GM21717 (cell line): ENCODE measurements around the gene PYGB.
"Not testable (repeated sequence)": the region's sequence is repeated elsewhere in the genome, so short reads cannot be mapped to it uniquely, and the experiment has no call there.

ENCODE experiments used
- ATAC-seq: cut with Tn5 transposase; IDR thresholded peaks from one replicate; pipeline ENCODE4 v1.9.1; 2021; ENCODE audit warnings: mild to moderate bottlenecking, moderate library complexity; ENCODE audit not compliant: unreplicated experiment

Gene PYGB

DNA sequence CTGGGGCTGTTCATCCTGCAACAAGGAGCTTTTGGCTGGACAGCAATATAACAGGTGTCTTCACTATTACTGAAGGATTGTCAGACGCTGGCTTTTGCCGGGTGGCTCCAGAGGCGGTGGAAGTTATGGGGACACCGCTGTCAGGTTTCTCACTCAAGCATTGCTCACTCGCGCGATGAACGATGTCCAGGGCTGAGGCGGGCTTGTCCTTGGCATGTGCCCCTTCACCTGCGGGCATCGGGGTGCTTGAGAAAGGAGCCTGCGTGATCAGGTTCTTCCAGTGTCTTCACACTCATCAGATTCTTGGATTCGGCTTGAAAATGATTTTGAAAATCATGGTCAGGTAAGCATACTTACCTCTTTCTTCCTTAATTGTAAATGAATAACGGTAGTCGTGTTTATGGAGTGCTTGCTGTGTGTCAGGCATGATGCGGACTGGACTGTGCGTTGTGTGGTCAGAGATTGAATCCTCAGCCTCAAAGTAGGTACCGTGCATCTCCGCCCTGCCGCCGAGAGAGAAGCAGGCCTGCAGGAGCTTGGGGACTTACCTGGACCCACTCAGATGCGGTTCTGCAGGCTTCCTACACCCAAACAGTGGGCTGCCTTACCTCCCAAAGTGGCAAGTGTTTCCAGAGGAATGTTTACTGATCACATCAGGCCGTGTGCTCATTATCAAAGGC is 18.3 kb upstream of the PYGB start:
- no peak for ATAC-seq

DNA sequence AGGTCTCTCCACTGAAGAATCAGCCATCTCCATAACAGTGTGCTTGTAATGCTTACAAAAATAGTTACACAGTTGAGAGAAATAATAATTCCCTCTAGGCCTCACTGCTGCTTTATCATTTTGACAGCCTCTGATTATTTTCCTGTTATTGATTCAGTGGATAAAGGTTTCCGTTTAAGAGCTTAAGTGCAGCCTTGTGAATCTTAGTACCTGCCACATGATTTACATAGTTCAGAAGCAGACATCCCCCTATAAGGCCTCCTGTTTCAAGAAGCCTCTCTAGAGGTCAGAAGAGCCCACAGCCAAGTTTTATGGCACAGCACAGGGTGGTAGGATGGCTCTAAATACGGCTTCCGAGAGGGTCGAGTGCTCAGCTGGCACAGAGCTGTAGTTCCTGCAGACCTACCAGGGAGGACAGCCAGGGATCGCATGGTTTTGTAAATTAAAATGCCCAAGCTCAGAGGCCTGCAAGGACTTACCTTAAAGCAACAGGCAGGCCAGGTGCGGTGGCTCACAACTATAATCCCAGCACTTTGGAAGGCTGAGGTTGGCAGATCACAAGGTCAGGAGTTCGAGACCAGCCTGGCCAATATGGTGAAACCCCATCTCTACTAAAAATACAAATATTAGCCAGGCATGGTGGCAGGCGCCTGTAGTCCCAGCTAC is 17.6 kb upstream of the PYGB start:
- ATAC-seq: no peak

DNA sequence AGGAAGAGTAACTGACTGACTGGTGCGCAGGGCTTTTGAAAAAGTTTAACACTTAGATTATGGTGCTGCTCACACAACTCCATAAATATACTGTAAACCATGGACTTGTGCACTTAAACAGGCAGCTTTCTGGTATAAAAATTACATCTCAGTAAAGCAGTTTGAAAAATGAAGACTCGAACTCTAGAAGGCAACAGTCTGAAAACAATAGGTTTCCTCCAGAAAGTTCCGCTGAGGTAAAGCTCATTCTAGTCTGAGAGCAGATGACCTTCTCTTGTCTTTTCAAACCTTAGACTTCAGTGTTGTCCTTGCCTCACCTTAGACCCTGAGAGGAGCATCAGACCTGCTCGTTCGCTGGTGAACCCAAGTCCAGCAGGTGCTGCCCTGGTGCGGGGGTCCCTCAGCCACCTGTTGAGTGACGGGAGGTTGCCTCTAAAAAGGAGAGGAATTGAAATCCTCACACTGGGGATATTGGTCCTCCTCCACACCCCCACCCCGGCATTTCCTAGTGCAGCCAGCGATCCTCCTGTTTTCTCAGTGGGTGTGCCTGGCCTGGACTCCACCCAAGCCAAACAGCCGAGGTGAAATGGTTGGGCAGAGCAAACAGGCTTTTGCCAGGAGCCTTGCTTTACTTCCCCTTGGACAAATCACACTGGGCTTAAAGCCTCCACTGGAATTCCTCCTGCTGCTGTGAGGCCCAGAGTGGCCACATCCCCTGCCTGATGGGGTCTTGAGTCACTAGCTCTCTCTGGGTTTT is 14.7 kb upstream of the PYGB start:
- no peak for ATAC-seq

- not testable (repeated sequence) for ATAC-seq
These were observed 13.7 kb upstream of the PYGB start for GRCh38 chr20:25234009-25234849.

DNA sequence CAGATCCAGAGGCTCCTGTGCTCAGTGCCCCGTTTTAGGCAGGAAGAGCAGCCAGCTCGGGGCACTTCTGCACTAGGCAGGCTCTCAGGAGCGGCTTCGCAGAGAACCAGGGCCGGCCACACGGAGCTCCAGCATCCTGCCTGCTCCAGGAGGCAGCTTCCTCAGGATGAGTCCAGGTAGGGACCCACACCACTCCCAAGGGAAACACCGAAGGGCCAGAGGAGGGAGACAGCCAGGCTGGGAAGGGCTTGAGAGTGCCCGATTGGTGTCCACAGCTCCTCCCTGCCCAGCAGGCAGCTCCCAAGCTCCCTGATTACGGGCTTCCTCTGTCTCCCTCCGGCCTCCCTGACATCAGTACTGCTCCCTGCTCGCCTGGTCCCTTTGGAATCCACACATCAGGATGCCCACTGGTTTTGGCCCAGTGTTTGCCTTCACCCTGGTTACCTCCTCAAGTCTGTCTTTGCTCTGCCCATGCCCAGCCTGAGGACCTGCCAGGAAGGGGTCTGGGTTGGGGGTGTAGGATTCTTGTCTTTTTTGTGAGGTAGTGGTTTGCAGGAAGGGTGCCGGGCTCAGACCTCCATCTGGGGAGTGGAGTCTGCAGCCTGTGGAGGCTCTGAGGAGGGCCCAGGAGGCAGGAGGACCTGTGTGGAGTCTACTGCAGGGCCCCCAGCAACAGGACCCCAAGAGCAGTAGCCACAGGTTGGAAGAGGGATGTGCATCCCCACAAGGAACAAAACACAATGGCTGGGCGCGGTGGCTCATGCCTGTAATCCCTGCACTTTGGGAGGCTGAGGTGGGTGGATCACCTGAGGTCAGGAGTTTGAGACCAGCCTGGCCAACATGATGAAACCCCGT is 11.2 kb upstream of the PYGB start:
- ATAC-seq: no peak

DNA sequence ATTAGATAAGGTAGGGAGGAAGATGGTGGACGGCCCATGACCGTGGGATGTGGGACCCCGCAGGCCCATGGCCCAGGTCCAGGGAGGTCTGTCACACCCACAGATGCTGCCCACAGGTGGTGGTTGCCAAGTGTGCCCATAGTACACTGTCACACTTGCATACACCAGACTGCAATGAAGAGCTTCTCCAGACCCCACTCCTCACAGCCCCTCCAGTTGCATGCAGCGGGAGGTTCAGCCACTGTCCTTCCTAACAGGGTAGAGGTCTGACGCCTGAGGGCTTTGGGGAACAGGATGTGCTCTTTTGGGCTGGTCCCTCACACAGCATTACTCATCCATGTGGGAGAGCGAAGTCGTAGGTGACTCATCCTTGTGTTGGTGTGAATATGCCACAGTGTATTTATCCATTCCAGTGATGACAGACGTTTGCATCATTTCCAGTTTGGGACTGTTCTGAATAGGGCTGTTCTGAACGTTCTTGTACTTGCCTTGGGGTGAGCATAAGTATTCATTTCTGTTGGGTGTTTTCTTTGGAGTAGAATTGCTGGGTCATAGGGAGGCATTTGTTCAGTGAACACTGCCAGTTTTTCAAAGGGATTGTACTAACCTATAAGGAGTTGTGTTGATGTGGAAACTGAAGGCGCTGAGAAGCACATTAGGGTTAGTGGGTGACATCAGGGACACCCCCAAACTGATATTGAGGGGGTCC is 10.1 kb upstream of the PYGB start:
- peak; percentile 63 for ATAC-seq

DNA sequence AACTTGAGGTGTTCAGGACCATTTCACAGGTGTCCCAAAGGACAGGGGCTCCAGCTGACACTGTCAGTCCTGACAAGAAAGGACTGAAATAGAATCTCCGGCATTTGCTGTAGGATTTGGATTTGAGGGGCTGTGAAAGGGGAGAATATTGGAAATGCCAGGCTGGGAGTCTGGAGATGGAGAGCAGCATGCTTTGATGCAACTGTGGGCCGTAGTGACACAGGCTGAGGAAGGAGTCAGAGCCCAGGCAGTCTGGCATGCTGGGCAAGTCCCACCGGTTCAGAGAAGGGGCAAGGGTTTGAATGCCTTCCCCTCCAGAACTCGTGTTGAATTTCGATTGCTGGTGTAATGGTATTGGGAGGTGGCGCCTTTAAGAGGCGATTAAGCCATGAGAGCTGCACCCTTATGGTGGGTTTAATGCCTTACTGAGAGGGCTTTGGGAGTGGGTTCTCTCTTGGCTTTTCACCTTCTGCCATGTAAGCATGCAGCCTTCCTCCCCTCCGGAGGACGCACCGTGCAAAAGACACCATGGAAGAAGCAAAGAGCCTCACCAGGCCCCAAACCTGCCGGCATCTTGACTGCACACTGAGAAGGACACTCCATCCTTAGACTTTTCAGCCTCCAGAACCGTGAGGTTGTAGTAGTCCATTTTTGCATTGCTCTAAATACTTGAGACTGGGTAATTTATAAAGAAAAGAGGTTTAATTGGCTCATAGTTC is 9.4 kb upstream of the PYGB start:
- ATAC-seq: no peak

GRCh38 chr20:25239387-25240370 is 8.2 kb upstream of the PYGB start:
- ATAC-seq: no peak

DNA sequence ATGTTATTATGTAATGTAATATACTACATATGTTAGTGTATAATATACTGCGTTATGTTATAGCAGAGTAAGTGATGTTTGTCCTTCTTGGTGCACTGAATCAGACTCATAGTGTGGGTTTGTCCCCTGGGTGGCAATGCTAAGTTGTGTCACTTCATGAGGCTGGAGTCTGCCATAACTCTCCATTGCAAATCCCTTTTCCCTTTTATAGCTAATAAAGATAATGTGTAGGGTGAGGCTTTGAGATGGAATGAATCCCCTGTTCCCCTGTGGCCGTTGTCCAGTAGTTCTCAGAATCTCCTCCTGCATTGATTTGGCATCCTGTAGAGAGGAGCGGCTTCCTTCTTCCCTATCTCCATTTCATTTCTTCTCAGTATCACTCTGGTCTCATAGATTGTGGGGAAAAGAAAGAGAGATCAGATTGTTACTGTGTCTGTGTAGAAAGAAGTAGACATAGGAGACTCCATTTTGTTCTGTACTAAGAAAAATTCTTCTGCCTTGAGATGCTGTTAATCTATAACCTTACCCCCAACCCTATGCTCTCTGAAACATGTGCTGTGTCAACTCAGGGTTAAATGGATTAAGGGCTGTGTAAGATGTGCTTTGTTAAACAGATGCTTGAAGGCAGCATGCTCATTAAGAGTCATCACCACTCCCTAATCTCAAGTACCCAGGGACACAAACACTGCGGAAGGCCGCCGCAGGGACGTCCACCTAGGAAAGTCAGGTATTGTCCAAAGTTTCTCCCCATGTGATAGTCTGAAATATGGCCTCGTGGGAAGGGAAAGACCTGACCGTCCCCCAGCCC is 6.8 kb upstream of the PYGB start:
- ATAC-seq: not testable (repeated sequence)

DNA sequence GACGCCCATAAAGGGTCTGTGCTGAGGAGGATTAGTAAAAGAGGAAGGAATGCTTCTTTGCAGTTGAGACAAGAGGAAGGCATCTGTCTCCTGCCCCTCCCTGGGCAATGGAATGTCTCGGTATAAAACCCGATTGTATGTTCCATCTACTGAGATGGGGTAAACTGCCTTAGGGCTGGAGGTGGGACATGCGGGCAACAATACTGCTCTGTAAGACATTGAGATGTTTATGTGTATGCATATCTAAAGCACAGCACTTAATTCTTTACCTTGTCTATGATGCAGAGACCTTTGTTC is 6.3 kb upstream of the PYGB start:
- ATAC-seq: not testable (repeated sequence)

DNA sequence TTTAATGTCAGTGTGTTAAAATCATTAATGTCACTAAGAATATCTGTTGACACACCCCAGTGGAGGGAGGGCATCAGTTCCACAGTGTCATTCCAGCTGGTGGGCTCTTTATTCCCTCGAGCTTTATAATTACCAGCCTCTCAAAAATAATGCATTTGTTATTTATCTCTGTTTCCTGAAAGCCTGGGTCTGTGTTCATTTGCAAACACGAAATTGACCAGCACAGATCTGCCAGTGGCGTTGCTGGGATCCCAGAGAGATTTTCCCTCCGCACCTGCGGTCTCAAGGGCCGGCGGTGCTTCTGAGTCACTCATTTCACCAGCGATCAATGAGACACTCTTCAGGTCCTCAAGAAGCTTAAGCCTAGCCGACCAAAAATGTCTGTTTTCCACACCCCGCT is 5.7 kb upstream of the PYGB start:
- ATAC-seq: no peak

GRCh38 chr20:25243416-25243979 is 4.4 kb upstream of the PYGB start:
- no peak for ATAC-seq

DNA sequence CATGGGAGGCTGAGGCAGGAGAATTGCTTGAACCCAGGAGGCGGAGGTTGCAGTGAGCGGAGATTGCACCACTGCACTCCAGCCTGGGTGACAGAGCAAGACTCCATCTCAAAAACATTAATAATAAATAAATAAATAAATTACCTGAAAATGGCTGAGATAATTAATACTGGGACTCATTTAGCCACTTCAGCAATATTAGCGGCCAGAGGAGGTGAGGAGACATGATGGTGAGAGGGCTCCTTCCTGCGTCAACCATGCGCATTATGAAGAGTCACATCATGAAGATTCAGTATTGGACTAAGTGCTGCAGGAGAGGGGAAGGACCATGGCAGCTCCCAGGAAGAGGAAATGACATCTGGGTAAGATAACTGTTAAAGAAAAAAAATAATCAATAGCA is 2.9 kb upstream of the PYGB start:
- ATAC-seq: no peak

DNA sequence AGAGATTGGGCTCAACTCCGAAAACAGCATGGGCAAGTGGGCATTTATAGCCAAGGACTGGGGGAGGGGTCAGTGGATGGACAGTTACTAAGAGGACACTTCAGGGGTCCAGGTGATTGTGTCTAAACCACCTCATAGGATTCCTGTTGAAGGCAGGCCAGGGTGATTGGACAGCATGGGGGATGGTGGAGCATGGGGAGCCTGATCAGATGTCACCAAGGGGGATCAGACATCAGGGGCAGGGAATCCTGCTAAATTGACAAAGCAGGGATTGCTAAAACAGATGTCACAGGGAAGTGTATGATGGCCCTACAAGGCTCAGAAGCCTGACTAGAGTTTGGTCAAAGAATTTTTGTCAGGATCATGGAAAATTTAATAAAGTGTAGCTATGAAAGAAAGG is 2.4 kb upstream of the PYGB start:
- ATAC-seq: no peak

- ATAC-seq: no peak
These were observed 1.5 kb upstream of the PYGB start for GRCh38 chr20:25246182-25246999.

- peak; percentile 13 for ATAC-seq
These were observed 826 bp upstream of the PYGB start for GRCh38 chr20:25247000-25247517.
